Stimulated activated CD8-positive, alpha-beta memory T cell treated with anti-CD3 and anti-CD28 coated beads, Interleukin-15, amount 100 ng/mL, for 4 hours (primary cell): ENCODE measurements around the gene CABP4.
"Not testable (repeated sequence)": the region's sequence is repeated elsewhere in the genome, so short reads cannot be mapped to it uniquely, and the experiment has no call there.

Experiments used
- DNase-seq, 2 donors: peaks; one replicate each; pipeline ENCODE4 v3.0.0-alpha.2; 2020; ENCODE audit warnings: low read depth in 2 of 2

Gene CABP4

DNA sequence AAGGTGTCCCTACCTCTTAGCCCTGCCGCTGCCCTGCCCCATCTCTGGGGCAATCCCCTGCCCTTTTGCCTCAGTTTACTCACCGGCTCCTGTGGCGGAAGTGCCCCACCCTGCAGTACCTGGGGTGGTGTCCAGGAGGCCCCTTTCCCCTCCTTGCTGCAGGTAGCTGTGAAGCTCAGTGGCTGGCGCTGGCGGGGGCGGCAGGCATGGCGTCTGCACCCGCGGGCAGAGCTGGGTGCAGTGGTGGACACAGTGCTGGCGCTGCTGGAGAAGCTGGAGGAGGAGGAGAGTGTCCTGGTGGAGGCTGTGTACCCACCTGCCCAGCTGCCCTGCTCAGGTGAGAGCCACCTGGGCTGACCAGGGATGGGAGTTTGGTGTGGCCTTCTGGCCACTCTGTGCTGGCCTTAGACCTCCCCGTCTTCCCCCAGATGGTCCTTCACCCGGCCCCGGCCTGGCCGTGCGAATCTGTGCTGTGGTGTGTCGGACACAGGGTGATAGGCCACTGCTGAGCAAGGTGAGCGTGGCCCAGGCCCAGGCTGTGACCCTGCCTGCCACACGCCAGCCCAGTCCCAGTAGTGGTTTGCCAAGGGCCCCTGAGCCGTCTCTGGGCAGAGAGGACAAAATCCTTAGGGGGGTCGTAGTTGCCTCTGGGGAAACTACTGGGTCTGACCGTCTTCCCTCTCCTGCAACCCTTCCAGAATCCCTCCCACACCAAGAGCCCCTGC is 35.7 kb upstream of the CABP4 start:
- DNase-seq, result no peak

DNA sequence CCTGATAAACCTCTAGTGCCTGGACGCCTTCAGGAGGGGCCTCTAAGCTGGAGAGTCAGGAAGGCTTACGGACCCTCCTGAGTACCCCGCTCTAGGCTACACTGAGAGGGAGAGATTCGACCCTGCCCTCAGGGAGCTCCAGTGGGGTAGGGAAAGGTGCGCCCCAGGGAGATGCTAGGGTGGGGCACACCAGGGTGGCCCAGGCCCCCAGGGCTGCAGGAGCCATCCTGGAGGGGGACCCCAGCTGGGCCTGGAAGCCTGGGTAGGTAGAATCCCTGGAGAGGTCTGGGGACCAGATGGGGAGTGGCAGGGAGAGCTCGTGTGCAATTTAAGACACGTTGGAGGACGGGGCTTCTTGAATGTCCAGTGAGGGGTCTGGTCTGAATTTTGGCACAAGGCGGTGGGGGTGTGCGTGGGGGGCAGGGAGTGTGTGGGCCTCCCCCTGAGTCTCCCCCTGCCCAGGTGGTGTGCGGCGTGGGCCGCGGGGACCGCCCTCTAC is 35.0 kb upstream of the CABP4 start:
- DNase-seq, result no peak

DNA sequence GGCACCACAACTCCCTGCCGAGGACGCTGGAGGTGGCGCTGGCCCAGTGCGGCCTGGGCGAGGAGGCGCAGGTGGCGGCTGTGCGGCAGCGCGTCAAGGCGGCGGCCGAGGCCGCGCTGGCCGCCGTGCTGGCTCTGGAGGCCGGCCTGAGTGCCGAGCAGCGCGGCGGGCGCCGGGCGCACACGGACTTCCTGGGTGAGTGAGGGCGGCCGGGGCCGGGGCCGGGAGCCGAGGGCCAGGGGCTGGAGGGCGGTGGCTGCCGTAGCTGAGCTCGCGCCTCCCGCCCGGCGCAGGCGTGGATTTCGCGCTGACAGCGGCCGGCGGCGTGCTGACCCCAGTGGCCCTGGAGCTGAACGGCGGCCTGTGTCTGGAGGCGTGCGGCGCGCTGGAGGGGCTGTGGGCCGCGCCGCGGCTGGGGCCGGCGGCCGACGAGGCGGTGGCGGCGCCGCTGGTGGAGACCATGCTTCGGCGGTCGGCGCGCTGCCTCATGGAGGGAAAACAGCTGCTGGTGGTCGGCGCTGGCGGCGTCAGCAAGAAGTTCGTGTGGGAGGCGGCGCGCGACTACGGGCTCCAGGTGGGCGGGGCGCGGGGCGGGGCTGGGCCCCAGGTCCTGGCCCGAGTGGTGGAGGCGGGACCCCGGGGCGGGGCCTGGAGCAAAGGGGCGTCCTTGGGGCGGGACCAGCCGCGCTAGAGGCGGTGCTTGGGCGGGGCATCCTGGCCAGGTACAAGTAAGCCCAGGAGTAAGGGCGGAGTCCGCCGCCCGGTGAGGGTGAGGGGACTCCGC is 34.3 kb upstream of the CABP4 start:
- DNase-seq, result peak; percentile 96 to 97

- DNase-seq, result no peak
Observed at GRCh38 chr11:67421430-67422031, 33.6 kb upstream of the CABP4 start.

DNA sequence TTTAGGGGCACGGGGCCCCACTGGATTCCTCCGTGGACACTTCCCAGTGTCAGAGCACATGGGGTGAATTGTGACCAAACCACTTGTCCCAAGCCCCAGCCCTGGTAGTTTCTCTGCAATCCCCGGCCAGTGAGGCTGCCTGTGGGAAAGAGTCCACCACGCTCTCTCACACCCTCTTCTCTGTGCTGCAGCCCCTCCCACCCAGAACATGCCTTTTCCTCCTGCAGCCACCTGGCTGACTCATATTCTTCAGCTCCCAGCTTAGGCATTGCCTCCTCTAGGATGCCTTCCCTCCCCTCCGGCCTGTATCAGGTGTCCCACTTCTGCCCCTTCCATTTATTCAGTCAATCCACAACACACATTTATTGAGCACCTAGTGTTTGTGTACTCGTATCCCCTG is 32.3 kb upstream of the CABP4 start:
- no peak for DNase-seq

- DNase-seq, result no peak
Observed at GRCh38 chr11:67423466-67423865, 31.7 kb upstream of the CABP4 start.

DNA sequence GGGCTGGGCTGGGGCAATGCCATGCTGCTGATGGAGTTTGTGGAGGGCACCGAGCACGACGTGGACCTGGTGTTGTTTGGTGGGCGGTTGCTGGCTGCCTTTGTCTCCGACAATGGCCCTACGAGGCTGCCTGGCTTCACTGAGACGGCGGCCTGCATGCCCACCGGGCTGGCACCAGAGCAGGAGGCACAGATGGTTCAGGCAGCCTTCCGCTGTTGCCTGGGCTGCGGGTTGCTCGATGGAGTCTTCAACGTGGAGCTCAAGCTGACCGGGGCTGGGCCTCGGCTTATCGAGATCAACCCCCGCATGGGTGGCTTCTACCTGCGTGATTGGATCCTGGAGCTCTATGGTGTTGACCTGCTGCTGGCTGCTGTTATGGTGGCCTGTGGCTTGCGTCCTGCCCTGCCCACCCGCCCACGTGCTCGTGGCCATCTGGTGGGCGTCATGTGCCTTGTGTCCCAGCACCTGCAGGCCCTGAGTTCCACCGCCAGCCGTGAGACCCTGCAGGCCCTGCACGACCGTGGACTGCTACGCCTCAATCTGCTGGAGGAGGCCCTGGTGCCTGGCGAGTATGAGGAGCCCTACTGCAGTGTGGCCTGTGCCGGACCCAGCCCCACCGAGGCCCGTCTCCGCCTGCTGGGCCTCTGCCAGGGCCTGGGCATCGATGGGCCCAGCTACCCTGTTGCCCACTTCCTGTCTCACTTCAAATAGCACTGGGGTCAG is 31.1 kb upstream of the CABP4 start:
- no peak for DNase-seq

GRCh38 chr11:67427364-67427859 is 27.7 kb upstream of the CABP4 start:
- not testable (repeated sequence) for DNase-seq

GRCh38 chr11:67428052-67429001 is 26.8 kb upstream of the CABP4 start, which contains the start of gene RPS6KB2:
RPS6KB2 (plus strand) TSS chr11:67428494; CDS start chr11:67428546, 52 bp downstream.
- peak; percentile 98 for DNase-seq

DNA sequence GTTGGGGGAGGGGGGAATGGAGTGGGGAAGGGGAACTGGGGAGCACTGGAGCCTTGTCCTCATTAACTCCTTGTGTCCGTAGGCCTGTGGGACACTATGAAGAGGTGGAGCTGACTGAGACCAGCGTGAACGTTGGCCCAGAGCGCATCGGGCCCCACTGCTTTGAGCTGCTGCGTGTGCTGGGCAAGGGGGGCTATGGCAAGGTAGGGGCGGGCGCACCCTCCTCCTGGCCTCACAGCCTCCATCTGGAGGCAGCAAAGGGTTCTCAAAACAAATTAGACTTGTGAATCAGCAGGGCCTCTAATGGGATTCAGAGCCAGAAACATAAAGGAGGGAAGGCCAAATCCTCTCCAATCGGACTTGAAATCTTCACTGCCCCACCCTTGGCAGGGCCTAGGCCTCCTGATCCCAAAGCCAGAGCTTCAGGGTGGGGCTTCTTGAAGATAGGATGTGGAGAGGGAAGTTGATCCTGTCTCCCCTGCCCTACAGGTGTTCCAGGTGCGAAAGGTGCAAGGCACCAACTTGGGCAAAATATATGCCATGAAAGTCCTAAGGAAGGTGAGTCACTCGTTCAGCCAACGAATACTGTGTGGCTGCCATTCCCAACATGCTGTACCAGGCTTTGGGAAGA is 26.0 kb upstream of the CABP4 start:
- no peak for DNase-seq

DNA sequence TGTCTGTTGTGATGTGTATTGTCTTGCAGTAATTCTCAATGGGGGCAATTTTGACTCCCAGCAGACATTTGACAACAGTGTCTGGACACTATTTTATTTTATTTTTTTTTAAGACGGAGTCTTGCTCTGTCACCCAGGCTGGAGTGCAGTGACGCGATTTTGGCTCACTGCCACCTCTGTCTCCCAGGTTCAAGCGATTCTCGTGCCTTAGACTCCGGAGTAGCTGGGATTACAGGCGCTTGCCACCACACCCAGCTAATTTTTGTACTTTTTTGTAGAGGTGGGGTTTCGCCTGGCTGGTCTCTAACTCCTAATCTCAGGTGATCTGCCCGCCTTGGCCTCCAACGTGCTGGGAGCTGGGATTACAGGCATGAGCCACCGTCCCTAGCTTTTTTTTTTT is 25.4 kb upstream of the CABP4 start:
- DNase-seq, result no peak

DNA sequence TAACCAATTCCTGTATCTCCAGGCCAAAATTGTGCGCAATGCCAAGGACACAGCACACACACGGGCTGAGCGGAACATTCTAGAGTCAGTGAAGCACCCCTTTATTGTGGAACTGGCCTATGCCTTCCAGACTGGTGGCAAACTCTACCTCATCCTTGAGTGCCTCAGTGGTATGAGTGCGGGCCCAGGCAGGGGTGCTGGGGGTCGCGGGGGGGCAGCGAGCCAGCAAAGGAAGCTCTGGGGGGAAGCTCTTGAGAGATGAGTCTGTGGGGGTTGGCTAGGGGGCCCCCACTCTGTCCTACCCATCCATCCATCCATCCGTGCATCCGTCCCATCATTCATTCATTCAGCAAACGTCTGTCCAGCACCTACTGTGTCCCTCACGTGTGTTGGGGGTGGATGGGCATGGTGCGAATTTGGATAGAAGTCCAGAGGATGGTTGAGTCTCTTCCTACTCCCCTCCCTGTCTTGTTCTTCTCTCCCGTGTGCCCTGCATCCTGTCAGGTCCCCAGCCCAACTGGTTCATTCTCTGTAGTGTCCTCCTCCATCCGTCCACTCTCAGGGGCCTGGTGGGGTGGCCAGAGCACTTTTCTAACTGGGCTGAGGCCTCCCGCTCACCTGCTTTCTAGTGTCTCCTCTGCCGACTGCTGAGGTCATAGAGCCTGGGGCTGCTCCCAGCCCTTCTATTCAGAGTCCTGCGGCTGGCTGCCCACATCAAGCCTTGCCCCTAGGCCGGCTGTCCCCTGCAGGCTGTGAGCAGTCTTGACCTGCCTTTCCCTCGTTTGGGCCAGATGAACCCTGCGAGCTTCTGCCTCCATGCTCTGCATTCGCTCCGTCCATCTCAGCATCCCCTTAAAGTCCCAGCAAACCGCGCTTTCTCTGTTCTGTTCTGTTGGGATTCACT is 23.6 kb upstream of the CABP4 start:
- DNase-seq, result no peak

DNA sequence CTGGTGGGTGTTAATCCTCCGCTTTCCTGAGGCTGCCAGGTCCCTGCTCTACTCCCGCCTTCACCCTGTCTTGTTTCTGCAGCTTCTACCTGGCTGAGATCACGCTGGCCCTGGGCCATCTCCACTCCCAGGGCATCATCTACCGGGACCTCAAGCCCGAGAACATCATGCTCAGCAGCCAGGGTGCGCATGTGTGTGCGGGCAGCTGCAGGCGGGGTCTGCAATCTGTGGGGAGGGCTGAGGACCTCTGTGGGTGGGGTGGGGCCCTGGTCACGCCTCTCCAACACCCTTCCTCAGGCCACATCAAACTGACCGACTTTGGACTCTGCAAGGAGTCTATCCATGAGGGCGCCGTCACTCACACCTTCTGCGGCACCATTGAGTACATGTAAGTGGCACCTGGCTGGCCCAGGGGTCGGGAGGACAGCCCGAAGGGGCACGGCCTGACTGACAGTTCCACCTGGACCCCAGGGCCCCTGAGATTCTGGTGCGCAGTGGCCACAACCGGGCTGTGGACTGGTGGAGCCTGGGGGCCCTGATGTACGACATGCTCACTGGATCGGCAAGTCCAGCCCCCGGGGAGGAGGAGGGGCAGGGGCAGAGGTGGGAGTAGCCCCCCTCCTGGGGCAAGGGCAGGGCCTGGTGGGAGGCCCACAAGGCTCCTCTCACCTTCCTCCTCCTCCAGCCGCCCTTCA is 22.4 kb upstream of the CABP4 start:
- no peak for DNase-seq

- no peak for DNase-seq
Observed at GRCh38 chr11:67433536-67434394, 21.4 kb upstream of the CABP4 start.

DNA sequence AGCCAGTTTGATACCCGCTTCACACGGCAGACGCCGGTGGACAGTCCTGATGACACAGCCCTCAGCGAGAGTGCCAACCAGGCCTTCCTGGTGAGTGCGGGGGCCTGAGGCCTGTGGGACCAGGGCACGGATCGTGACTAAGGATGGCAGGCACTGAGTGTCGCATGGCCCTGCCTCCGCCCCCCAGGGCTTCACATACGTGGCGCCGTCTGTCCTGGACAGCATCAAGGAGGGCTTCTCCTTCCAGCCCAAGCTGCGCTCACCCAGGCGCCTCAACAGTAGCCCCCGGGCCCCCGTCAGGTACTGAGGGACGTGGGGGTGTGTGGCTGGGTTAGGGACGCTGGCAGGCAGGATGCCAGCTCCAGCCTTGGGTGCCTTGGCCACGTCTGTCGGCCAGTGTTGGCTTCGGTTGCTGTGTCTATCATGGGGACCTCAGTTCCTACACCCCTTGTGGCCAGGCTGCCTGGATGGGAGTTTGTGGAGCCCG is 20.7 kb upstream of the CABP4 start:
- no peak for DNase-seq

- no peak for DNase-seq
Observed at GRCh38 chr11:67435031-67435726, 20.0 kb upstream of the CABP4 start.
